ENCODE results near the gene PHLPP1. TPM values are rescaled to one million over a fixed set of nuclear protein-coding genes. Genes with fewer than 3 reads are reported as not detected.

PHLPP1 gene
- total and polyA plus RNA-seq, 10 donors, result 1.2 to 10.6 (median 6.7) TPM

DNA sequence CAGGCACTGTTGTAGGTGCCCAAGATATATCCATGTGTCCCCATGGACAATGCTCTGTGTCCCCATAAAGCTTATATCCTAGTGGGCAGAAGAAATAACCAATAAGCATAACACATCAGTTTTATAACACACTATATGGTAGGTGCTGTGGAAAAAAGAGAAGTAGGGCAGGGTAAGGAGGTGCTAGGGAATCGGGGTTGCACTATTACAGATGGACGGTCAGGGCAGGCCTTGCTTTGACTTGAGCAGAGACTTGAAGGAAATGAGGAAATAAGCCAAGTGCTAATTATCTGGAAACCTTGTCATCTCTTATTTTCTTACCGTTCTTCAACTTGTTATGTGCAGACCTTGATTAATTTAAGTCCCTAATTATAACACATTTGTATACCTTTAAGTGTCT, 82.0 kb downstream of the PHLPP1 start:
- intact Hi-C loops (cut with DNase I; ENCODE audit: low total_unique reads), result no loop called here
- no peak for DNase-seq
- WGBS, 5 donors, result 47 to 69% (median 58%) methylated on average over 3 of the region's 3 CpGs
- TF ChIP-seq POLR2A (IDR thresholded peaks at IDR 0.05) (no peak), POLR2AphosphoS5 (IDR thresholded peaks at IDR 0.05) (no peak)
- TF ChIP-seq, protein P1, sequence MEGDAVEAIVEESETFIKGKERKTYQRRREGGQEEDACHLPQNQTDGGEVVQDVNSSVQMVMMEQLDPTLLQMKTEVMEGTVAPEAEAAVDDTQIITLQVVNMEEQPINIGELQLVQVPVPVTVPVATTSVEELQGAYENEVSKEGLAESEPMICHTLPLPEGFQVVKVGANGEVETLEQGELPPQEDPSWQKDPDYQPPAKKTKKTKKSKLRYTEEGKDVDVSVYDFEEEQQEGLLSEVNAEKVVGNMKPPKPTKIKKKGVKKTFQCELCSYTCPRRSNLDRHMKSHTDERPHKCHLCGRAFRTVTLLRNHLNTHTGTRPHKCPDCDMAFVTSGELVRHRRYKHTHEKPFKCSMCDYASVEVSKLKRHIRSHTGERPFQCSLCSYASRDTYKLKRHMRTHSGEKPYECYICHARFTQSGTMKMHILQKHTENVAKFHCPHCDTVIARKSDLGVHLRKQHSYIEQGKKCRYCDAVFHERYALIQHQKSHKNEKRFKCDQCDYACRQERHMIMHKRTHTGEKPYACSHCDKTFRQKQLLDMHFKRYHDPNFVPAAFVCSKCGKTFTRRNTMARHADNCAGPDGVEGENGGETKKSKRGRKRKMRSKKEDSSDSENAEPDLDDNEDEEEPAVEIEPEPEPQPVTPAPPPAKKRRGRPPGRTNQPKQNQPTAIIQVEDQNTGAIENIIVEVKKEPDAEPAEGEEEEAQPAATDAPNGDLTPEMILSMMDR (IDR thresholded peaks at IDR 0.05 in 8 of 11, conservative IDR thresholded peaks at IDR 0.05 in 3 of 11), result no peak
- H3K4me3 ChIP-seq, result no peak overlapping the region
- no peaks in the 10 kb centered on the region for H3K9me3 ChIP-seq
- H3K27ac ChIP-seq, result no peak overlapping the region
- H3K36me3 ChIP-seq, result no peaks in the 10 kb centered on the region
- H3K27me3 ChIP-seq (replicated peaks in 1 of 7), result no peaks in the 10 kb centered on the region
- peaks cover 0 to 11% (median 0%) of the 10 kb centered on the region in 6 donors for H3K4me1 ChIP-seq

DNA sequence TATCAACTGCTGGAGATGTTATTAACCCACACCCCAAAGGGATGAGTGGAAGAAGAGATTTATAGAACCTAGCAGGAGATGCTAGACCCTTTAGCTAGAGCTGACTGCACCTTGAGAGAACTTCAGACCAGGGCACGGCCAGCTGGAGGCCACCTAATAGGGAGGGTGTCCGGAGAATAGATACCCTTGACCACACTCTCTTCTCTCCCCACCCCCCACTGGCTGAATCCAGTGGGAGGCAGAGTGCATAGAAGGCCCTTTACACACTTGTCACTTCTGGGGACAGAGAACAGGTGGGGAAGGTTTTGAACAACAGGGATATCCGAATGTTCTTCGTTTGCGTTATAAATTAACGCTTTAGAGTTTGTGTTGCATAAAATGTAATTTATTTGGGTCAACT, 84.6 kb downstream of the PHLPP1 start:
- TF ChIP-seq POLR2A (IDR thresholded peaks at IDR 0.05), result no peak
- TF ChIP-seq, protein P1 (IDR thresholded peaks at IDR 0.05 in 8 of 11, conservative IDR thresholded peaks at IDR 0.05 in 3 of 11), result no peak
- TF ChIP-seq POLR2AphosphoS5 (IDR thresholded peaks at IDR 0.05), result no peak
- WGBS, 5 donors, result 85 to 90% (median 85%) methylated on average over 6 of the region's 6 CpGs
- H3K27me3 ChIP-seq (replicated peaks in 1 of 7), result no peaks in the 10 kb centered on the region
- H3K9me3 ChIP-seq, result no peaks in the 10 kb centered on the region
- intact Hi-C loops (cut with DNase I; ENCODE audit: low total_unique reads), result no loop called here
- no peak overlapping the region for H3K27ac ChIP-seq
- H3K4me1 ChIP-seq, result peaks cover 0 to 11% (median 0%) of the 10 kb centered on the region in 6 donors
- no peak for DNase-seq
- no peak overlapping the region for H3K4me3 ChIP-seq
- no peaks in the 10 kb centered on the region for H3K36me3 ChIP-seq

- intact Hi-C loops (cut with DNase I; ENCODE audit: low total_unique reads), result no loop called here
- WGBS, 5 donors, result 49 to 65% (median 64%) methylated on average over 3 of the region's 3 CpGs
- H3K4me3 ChIP-seq, result no peak overlapping the region
- TF ChIP-seq, protein P1 (IDR thresholded peaks at IDR 0.05 in 8 of 11, conservative IDR thresholded peaks at IDR 0.05 in 3 of 11), result no peak
- TF ChIP-seq POLR2AphosphoS5 (IDR thresholded peaks at IDR 0.05), result no peak
- TF ChIP-seq POLR2A (IDR thresholded peaks at IDR 0.05), result no peak
- H3K36me3 ChIP-seq, result no peaks in the 10 kb centered on the region
- H3K27me3 ChIP-seq (replicated peaks in 1 of 7), result no peaks in the 10 kb centered on the region
- DNase-seq, result no peak
- H3K27ac ChIP-seq, result no peak overlapping the region
- peaks cover 0 to 10% (median 0%) of the 10 kb centered on the region in 6 donors for H3K4me1 ChIP-seq
- no peaks in the 10 kb centered on the region for H3K9me3 ChIP-seq
Measured at GRCh38 chr18:62802523-62802922, 87.2 kb downstream of the PHLPP1 start.

GRCh38 chr18:62807396-62807795, 92.1 kb downstream of the PHLPP1 start:
- TF ChIP-seq, protein P1 (IDR thresholded peaks at IDR 0.05 in 8 of 11, conservative IDR thresholded peaks at IDR 0.05 in 3 of 11), result no peak
- no peak for TF ChIP-seq POLR2A (IDR thresholded peaks at IDR 0.05)
- no peak for TF ChIP-seq POLR2AphosphoS5 (IDR thresholded peaks at IDR 0.05)
- intact Hi-C loops (cut with DNase I; ENCODE audit: low total_unique reads), result no loop called here
- Histone ChIP-seq H3K27ac (peak overlapping the region in 5 of 8 donors; percentile 27 to 86 (median 69)), H3K27me3 (replicated peaks in 1 of 7) (no peaks in the 10 kb centered on the region), H3K36me3 (no peaks in the 10 kb centered on the region), H3K4me1 (no peaks in the 10 kb centered on the region), H3K4me3 (no peak overlapping the region), H3K9me3 (no peaks in the 10 kb centered on the region)
- DNase-seq, result no peak
- WGBS, 5 donors, result 72 to 89% (median 83%) methylated on average over 2 of the region's 2 CpGs

All from spleen (tissue), 11 donors.